Measurements from ENCODE around the gene PDHB. TPM values are rescaled to one million over a fixed set of nuclear protein-coding genes. Genes with fewer than 3 reads are reported as not detected.

PDHB gene
- total RNA-seq, 1 donor from 2014 or later = 75.7 TPM

- Histone ChIP-seq H3K27me3 (ENCODE audit: control insufficient read depth in 3 of 3, insufficient read depth in 3 of 3, low read length in 3 of 3) (no peaks in the 10 kb centered on the region), H3K9ac (ENCODE audit: low read depth in 1 of 3, low read length in 3 of 3) (no peak overlapping the region), H3K4me1 (ENCODE audit: control insufficient read depth in 3 of 3, insufficient read depth in 3 of 3, low read length in 3 of 3) (no peaks in the 10 kb centered on the region), H3K9me3 (ENCODE audit: control insufficient read depth in 3 of 3, low read length in 3 of 3) (no peaks in the 10 kb centered on the region), H3K27ac (ENCODE audit: low read depth, low read length) (no peak overlapping the region), H3K36me3 (ENCODE audit: control insufficient read depth in 3 of 3, insufficient read depth in 3 of 3, low read length in 3 of 3) (peaks cover 27 to 44% (median 39%) of the 10 kb centered on the region in 3 donors), H3K4me3 (ENCODE audit: low read length in 3 of 3) (no peak overlapping the region)
Measured at GRCh38 chr3:58408906-58409305, 24.7 kb downstream of the PDHB start.

GRCh38 chr3:58404396-58404795 lies 29.2 kb downstream of the PDHB start:
- H3K27me3 ChIP-seq (ENCODE audit: control insufficient read depth in 3 of 3, insufficient read depth in 3 of 3, low read length in 3 of 3) = no peaks in the 10 kb centered on the region
- no peak overlapping the region for H3K4me3 ChIP-seq (ENCODE audit: low read length in 3 of 3)
- H3K36me3 ChIP-seq (ENCODE audit: control insufficient read depth in 3 of 3, insufficient read depth in 3 of 3, low read length in 3 of 3) = peaks cover 16 to 29% (median 27%) of the 10 kb centered on the region in 3 donors
- no peaks in the 10 kb centered on the region for H3K4me1 ChIP-seq (ENCODE audit: control insufficient read depth in 3 of 3, insufficient read depth in 3 of 3, low read length in 3 of 3)
- H3K9ac ChIP-seq (ENCODE audit: low read depth in 1 of 3, low read length in 3 of 3) = no peak overlapping the region
- no peak overlapping the region for H3K27ac ChIP-seq (ENCODE audit: low read depth, low read length)
- no peaks in the 10 kb centered on the region for H3K9me3 ChIP-seq (ENCODE audit: control insufficient read depth in 3 of 3, low read length in 3 of 3)

- Histone ChIP-seq H3K27me3 (ENCODE audit: control insufficient read depth in 3 of 3, insufficient read depth in 3 of 3, low read length in 3 of 3) (no peaks in the 10 kb centered on the region), H3K4me1 (ENCODE audit: control insufficient read depth in 3 of 3, insufficient read depth in 3 of 3, low read length in 3 of 3) (no peaks in the 10 kb centered on the region), H3K9ac (ENCODE audit: low read depth in 1 of 3, low read length in 3 of 3) (no peak overlapping the region), H3K36me3 (ENCODE audit: control insufficient read depth in 3 of 3, insufficient read depth in 3 of 3, low read length in 3 of 3) (peaks cover 16 to 29% (median 24%) of the 10 kb centered on the region in 3 donors), H3K9me3 (ENCODE audit: control insufficient read depth in 3 of 3, low read length in 3 of 3) (no peaks in the 10 kb centered on the region), H3K4me3 (ENCODE audit: low read length in 3 of 3) (no peak overlapping the region), H3K27ac (ENCODE audit: low read depth, low read length) (no peak overlapping the region)
Measured at GRCh38 chr3:58403513-58404109, 30.0 kb downstream of the PDHB start.

GRCh38 chr3:58398669-58399333 lies 34.8 kb downstream of the PDHB start:
- Histone ChIP-seq H3K9ac (ENCODE audit: low read depth in 1 of 3, low read length in 3 of 3) (no peak overlapping the region), H3K9me3 (ENCODE audit: control insufficient read depth in 3 of 3, low read length in 3 of 3) (no peaks in the 10 kb centered on the region), H3K36me3 (ENCODE audit: control insufficient read depth in 3 of 3, insufficient read depth in 3 of 3, low read length in 3 of 3) (peaks cover 33 to 52% (median 50%) of the 10 kb centered on the region in 3 donors), H3K27me3 (ENCODE audit: control insufficient read depth in 3 of 3, insufficient read depth in 3 of 3, low read length in 3 of 3) (no peaks in the 10 kb centered on the region), H3K4me1 (ENCODE audit: control insufficient read depth in 3 of 3, insufficient read depth in 3 of 3, low read length in 3 of 3) (no peaks in the 10 kb centered on the region), H3K27ac (ENCODE audit: low read depth, low read length) (no peak overlapping the region), H3K4me3 (ENCODE audit: low read length in 3 of 3) (no peak overlapping the region)

- Histone ChIP-seq H3K36me3 (ENCODE audit: control insufficient read depth in 3 of 3, insufficient read depth in 3 of 3, low read length in 3 of 3) (peaks cover 24 to 38% (median 38%) of the 10 kb centered on the region in 3 donors), H3K4me1 (ENCODE audit: control insufficient read depth in 3 of 3, insufficient read depth in 3 of 3, low read length in 3 of 3) (no peaks in the 10 kb centered on the region), H3K9ac (ENCODE audit: low read depth in 1 of 3, low read length in 3 of 3) (no peak overlapping the region), H3K9me3 (ENCODE audit: control insufficient read depth in 3 of 3, low read length in 3 of 3) (no peaks in the 10 kb centered on the region), H3K27me3 (ENCODE audit: control insufficient read depth in 3 of 3, insufficient read depth in 3 of 3, low read length in 3 of 3) (no peaks in the 10 kb centered on the region), H3K27ac (ENCODE audit: low read depth, low read length) (no peak overlapping the region), H3K4me3 (ENCODE audit: low read length in 3 of 3) (no peak overlapping the region)
Measured at GRCh38 chr3:58394339-58394738, 39.3 kb downstream of the PDHB start.

- Histone ChIP-seq H3K4me1 (ENCODE audit: control insufficient read depth in 3 of 3, insufficient read depth in 3 of 3, low read length in 3 of 3) (peaks cover 5 to 15% (median 13%) of the 10 kb centered on the region in 3 donors), H3K4me3 (ENCODE audit: low read length in 3 of 3) (no peak overlapping the region), H3K9ac (ENCODE audit: low read depth in 1 of 3, low read length in 3 of 3) (no peak overlapping the region), H3K27me3 (ENCODE audit: control insufficient read depth in 3 of 3, insufficient read depth in 3 of 3, low read length in 3 of 3) (no peaks in the 10 kb centered on the region), H3K36me3 (ENCODE audit: control insufficient read depth in 3 of 3, insufficient read depth in 3 of 3, low read length in 3 of 3) (peaks cover 8 to 21% (median 19%) of the 10 kb centered on the region in 3 donors), H3K27ac (ENCODE audit: low read depth, low read length) (no peak overlapping the region), H3K9me3 (ENCODE audit: control insufficient read depth in 3 of 3, low read length in 3 of 3) (no peaks in the 10 kb centered on the region)
Measured at GRCh38 chr3:58392181-58392580, 41.5 kb downstream of the PDHB start.

- Histone ChIP-seq H3K9ac (ENCODE audit: low read depth in 1 of 3, low read length in 3 of 3) (no peak overlapping the region), H3K36me3 (ENCODE audit: control insufficient read depth in 3 of 3, insufficient read depth in 3 of 3, low read length in 3 of 3) (peaks cover 9 to 13% (median 12%) of the 10 kb centered on the region in 3 donors), H3K9me3 (ENCODE audit: control insufficient read depth in 3 of 3, low read length in 3 of 3) (no peaks in the 10 kb centered on the region), H3K4me3 (ENCODE audit: low read length in 3 of 3) (no peak overlapping the region), H3K4me1 (ENCODE audit: control insufficient read depth in 3 of 3, insufficient read depth in 3 of 3, low read length in 3 of 3) (peaks cover 12 to 22% (median 19%) of the 10 kb centered on the region in 3 donors), H3K27ac (ENCODE audit: low read depth, low read length) (no peak overlapping the region), H3K27me3 (ENCODE audit: control insufficient read depth in 3 of 3, insufficient read depth in 3 of 3, low read length in 3 of 3) (no peaks in the 10 kb centered on the region)
Measured at GRCh38 chr3:58391156-58391865, 42.3 kb downstream of the PDHB start.

GRCh38 chr3:58388550-58389091 lies 45.0 kb downstream of the PDHB start:
- H3K36me3 ChIP-seq (ENCODE audit: control insufficient read depth in 3 of 3, insufficient read depth in 3 of 3, low read length in 3 of 3) = peaks cover 0 to 4% (median 3%) of the 10 kb centered on the region in 3 donors
- no peak overlapping the region for H3K9ac ChIP-seq (ENCODE audit: low read depth in 1 of 3, low read length in 3 of 3)
- H3K9me3 ChIP-seq (ENCODE audit: control insufficient read depth in 3 of 3, low read length in 3 of 3) = no peaks in the 10 kb centered on the region
- H3K27ac ChIP-seq (ENCODE audit: low read depth, low read length) = no peak overlapping the region
- H3K27me3 ChIP-seq (ENCODE audit: control insufficient read depth in 3 of 3, insufficient read depth in 3 of 3, low read length in 3 of 3) = no peaks in the 10 kb centered on the region
- H3K4me1 ChIP-seq (ENCODE audit: control insufficient read depth in 3 of 3, insufficient read depth in 3 of 3, low read length in 3 of 3) = peaks cover 12 to 27% (median 23%) of the 10 kb centered on the region in 3 donors
- no peak overlapping the region for H3K4me3 ChIP-seq (ENCODE audit: low read length in 3 of 3)

GRCh38 chr3:58387650-58388546 lies 45.7 kb downstream of the PDHB start:
- Histone ChIP-seq H3K27me3 (ENCODE audit: control insufficient read depth in 3 of 3, insufficient read depth in 3 of 3, low read length in 3 of 3) (no peaks in the 10 kb centered on the region), H3K4me1 (ENCODE audit: control insufficient read depth in 3 of 3, insufficient read depth in 3 of 3, low read length in 3 of 3) (peaks cover 12 to 27% (median 27%) of the 10 kb centered on the region in 3 donors), H3K4me3 (ENCODE audit: low read length in 3 of 3) (no peak overlapping the region), H3K27ac (ENCODE audit: low read depth, low read length) (peak overlapping the region; percentile 49), H3K9ac (ENCODE audit: low read depth in 1 of 3, low read length in 3 of 3) (peak overlapping the region in 1 of 3 donors; percentile 7), H3K9me3 (ENCODE audit: control insufficient read depth in 3 of 3, low read length in 3 of 3) (no peaks in the 10 kb centered on the region), H3K36me3 (ENCODE audit: control insufficient read depth in 3 of 3, insufficient read depth in 3 of 3, low read length in 3 of 3) (peaks cover 0 to 4% (median 3%) of the 10 kb centered on the region in 3 donors)
